Endodermal cell (in vitro differentiated cells): ENCODE measurements around the gene C1orf50. TPM values are rescaled to one million over a fixed set of nuclear protein-coding genes. Genes with fewer than 3 reads are reported as not detected.
"Not testable (repeated sequence)": the region's sequence is repeated elsewhere in the genome, so short reads cannot be mapped to it uniquely, and the experiment has no call there.

Source experiments
- DNase-seq: peaks from one replicate; pipeline ENCODE4 v3.0.0-alpha.2; 2017
- H3K27ac ChIP-seq: 2 replicates; pipeline ENCODE4 v1.5.1; 2013; ENCODE audit warnings: mild to moderate bottlenecking, low read depth, low read length, moderate library complexity
- H3K27me3 ChIP-seq: 2 replicates; pipeline ENCODE4 v1.6.1; 2013; ENCODE audit warnings: mild to moderate bottlenecking, low read length, moderate library complexity; ENCODE audit not compliant: insufficient read depth, control insufficient read depth, poor library complexity, severe bottlenecking
- H3K36me3 ChIP-seq: 2 replicates; pipeline ENCODE4 v1.7.0; 2013; ENCODE audit warnings: mild to moderate bottlenecking, low read length, moderate library complexity; ENCODE audit not compliant: control insufficient read depth, insufficient read depth
- H3K4me1 ChIP-seq: one replicate; pipeline ENCODE4 v1.7.0; 2013; ENCODE audit warnings: low read length; ENCODE audit not compliant: control insufficient read depth, insufficient read depth
- H3K4me3 ChIP-seq: 2 replicates; pipeline ENCODE4 v1.5.1; 2013; ENCODE audit warnings: mild to moderate bottlenecking, low read length, moderate library complexity
- H3K9ac ChIP-seq: 2 replicates; pipeline ENCODE4 v1.6.1; 2013; ENCODE audit warnings: mild to moderate bottlenecking, low read length, moderate library complexity; ENCODE audit not compliant: poor library complexity, severe bottlenecking; ENCODE audit errors: extremely low read depth
- H3K9me3 ChIP-seq: 2 replicates; pipeline ENCODE4 v1.6.1; 2013; ENCODE audit warnings: mild to moderate bottlenecking, low read length, moderate library complexity; ENCODE audit not compliant: control insufficient read depth
- H3K27ac Mint-ChIP-seq: 2 replicates; pipeline ENCODE4 v1.8.0; 2020; ENCODE audit warnings: mixed read lengths
- H3K27me3 Mint-ChIP-seq: 2 replicates; pipeline ENCODE4 v1.8.0; 2021; ENCODE audit warnings: mild to moderate bottlenecking, mixed read lengths; ENCODE audit not compliant: insufficient read depth
- H3K36me3 Mint-ChIP-seq: 2 replicates; pipeline ENCODE4 v1.8.0; 2020; ENCODE audit warnings: low read depth, mixed read lengths
- H3K4me1 Mint-ChIP-seq: 2 replicates; pipeline ENCODE4 v1.8.0; 2020; ENCODE audit warnings: mixed read lengths
- H3K4me3 Mint-ChIP-seq: 2 replicates; pipeline ENCODE4 v1.8.0; 2020; ENCODE audit warnings: mild to moderate bottlenecking, moderate library complexity, mixed read lengths
- H3K9me3 Mint-ChIP-seq: 2 replicates; pipeline ENCODE4 v1.8.0; 2020; ENCODE audit warnings: mild to moderate bottlenecking, mixed read lengths
- WGBS, 2 experiments: methylation state at CpG; one replicate each; pipeline versions ENCODE4 v1.1.5 to v1.1.7; 2013; ENCODE audit warnings: missing lambda C conversion rate in 2 of 2, mixed read lengths in 1 of 2; ENCODE audit not compliant: insufficient coverage in 1 of 2, insufficient read length in 1 of 2; 5-methylcytosine and 5-hydroxymethylcytosine counted together
- total RNA-seq, 2 donors: library from RNA; stranded (reverse); fragmentation: NEBNext Ultra II Directional in 1 of 2; extraction: Animal tissue kit (Norgen Biotek cat#: 25700) in 1 of 2; gene quantifications; 2 replicates in 1 of 2; 3 replicates in 1 of 2; pipeline ENCODE4 v1.2.1, GENCODE V29; 2021
- TF ChIP-seq, protein P1 (sequence below): fragments of 200-600 bp; sonication (generic); conservative IDR thresholded peaks from 2 replicates; pipeline ENCODE4 v1.5.0; 2021; ENCODE audit warnings: antibody characterized with exemption, mild to moderate bottlenecking

The C1orf50 gene
- total RNA-seq, 2 donors from 2014 or later, result 4.8 to 7.3 TPM

DNA sequence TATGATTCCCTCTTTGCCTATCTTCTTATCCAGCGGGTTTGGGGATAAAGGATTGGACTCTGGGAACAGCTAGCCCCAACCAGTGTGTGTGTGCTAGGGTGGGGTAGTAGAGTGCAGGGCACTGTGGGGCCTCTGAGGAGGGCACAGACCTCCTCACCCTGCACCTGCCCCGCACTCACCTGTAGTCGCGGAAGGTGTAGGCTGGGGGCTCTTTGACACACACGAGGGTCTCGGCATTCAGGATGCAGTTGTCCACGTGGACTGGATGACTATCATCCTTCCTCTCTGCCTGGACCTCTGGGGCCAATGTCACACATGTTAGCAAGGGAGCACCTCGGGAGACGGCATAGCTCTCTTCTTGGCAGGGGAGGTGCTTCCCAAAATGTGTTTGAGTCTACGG, 19.0 kb upstream of the C1orf50 start:
- H3K27me3 ChIP-seq, result no peaks in the 10 kb centered on the region
- no peak for DNase-seq
- H3K27me3 Mint-ChIP-seq, result no peaks in the 10 kb centered on the region
- H3K27ac Mint-ChIP-seq, result peak overlapping the region; percentile 49
- peaks cover 38% of the 10 kb centered on the region for H3K36me3 ChIP-seq
- no peaks in the 10 kb centered on the region for H3K4me1 ChIP-seq
- H3K27ac ChIP-seq, result no peak overlapping the region
- TF ChIP-seq, protein P1, sequence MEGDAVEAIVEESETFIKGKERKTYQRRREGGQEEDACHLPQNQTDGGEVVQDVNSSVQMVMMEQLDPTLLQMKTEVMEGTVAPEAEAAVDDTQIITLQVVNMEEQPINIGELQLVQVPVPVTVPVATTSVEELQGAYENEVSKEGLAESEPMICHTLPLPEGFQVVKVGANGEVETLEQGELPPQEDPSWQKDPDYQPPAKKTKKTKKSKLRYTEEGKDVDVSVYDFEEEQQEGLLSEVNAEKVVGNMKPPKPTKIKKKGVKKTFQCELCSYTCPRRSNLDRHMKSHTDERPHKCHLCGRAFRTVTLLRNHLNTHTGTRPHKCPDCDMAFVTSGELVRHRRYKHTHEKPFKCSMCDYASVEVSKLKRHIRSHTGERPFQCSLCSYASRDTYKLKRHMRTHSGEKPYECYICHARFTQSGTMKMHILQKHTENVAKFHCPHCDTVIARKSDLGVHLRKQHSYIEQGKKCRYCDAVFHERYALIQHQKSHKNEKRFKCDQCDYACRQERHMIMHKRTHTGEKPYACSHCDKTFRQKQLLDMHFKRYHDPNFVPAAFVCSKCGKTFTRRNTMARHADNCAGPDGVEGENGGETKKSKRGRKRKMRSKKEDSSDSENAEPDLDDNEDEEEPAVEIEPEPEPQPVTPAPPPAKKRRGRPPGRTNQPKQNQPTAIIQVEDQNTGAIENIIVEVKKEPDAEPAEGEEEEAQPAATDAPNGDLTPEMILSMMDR, result no peak
- no peak overlapping the region for H3K9ac ChIP-seq
- peaks cover 55% of the 10 kb centered on the region for H3K36me3 Mint-ChIP-seq
- peaks cover 21% of the 10 kb centered on the region for H3K9me3 Mint-ChIP-seq
- H3K9me3 ChIP-seq, result peaks cover 13% of the 10 kb centered on the region
- H3K4me3 ChIP-seq, result no peak overlapping the region
- H3K4me1 Mint-ChIP-seq, result peaks cover 5% of the 10 kb centered on the region
- no peak overlapping the region for H3K4me3 Mint-ChIP-seq
- 91 to 96% methylated on average over 8 to 10 of the region's 10 CpGs for WGBS, 2 experiments

GRCh38 chr1:42748461-42749410, 18.3 kb upstream of the C1orf50 start:
- Histone ChIP-seq H3K9me3 (peaks cover 13% of the 10 kb centered on the region), H3K4me3 (no peak overlapping the region), H3K27me3 (no peaks in the 10 kb centered on the region), H3K4me1 (no peaks in the 10 kb centered on the region), H3K36me3 (peaks cover 43% of the 10 kb centered on the region), H3K27ac (no peak overlapping the region), H3K9ac (no peak overlapping the region)
- 95 to 96% methylated on average over 7 to 14 of the region's 14 CpGs for WGBS, 2 experiments
- Mint-ChIP-seq H3K9me3 (peaks cover 21% of the 10 kb centered on the region), H3K27me3 (no peaks in the 10 kb centered on the region), H3K4me1 (peaks cover 9% of the 10 kb centered on the region), H3K4me3 (no peak overlapping the region), H3K27ac (no peak overlapping the region), H3K36me3 (peaks cover 60% of the 10 kb centered on the region)
- no peak for DNase-seq
- TF ChIP-seq, protein P1, result no peak

GRCh38 chr1:42750041-42750440, 17.0 kb upstream of the C1orf50 start:
- no peak for DNase-seq
- H3K27me3 ChIP-seq, result no peaks in the 10 kb centered on the region
- peaks cover 72% of the 10 kb centered on the region for H3K36me3 Mint-ChIP-seq
- peaks cover 13% of the 10 kb centered on the region for H3K9me3 ChIP-seq
- no peak overlapping the region for H3K27ac ChIP-seq
- H3K4me1 ChIP-seq, result no peaks in the 10 kb centered on the region
- no peak overlapping the region for H3K27ac Mint-ChIP-seq
- H3K9me3 Mint-ChIP-seq, result peaks cover 21% of the 10 kb centered on the region
- no peak overlapping the region for H3K9ac ChIP-seq
- peaks cover 9% of the 10 kb centered on the region for H3K4me1 Mint-ChIP-seq
- WGBS, 2 experiments, result 97 to 98% methylated on average over 11 to 12 of the region's 12 CpGs
- no peak overlapping the region for H3K4me3 Mint-ChIP-seq
- no peak overlapping the region for H3K4me3 ChIP-seq
- no peaks in the 10 kb centered on the region for H3K27me3 Mint-ChIP-seq
- peaks cover 56% of the 10 kb centered on the region for H3K36me3 ChIP-seq
- TF ChIP-seq, protein P1, result no peak

- not testable (repeated sequence) for H3K27ac ChIP-seq, DNase-seq, H3K9ac ChIP-seq, H3K27me3 Mint-ChIP-seq, H3K27me3 ChIP-seq, H3K4me1 Mint-ChIP-seq, H3K4me3 Mint-ChIP-seq, H3K4me1 ChIP-seq, H3K27ac Mint-ChIP-seq
- H3K4me3 ChIP-seq, result peak overlapping the region; percentile 6
- peaks cover 60% of the 10 kb centered on the region for H3K36me3 ChIP-seq
- H3K9me3 Mint-ChIP-seq, result peaks cover 21% of the 10 kb centered on the region
- H3K9me3 ChIP-seq, result peaks cover 13% of the 10 kb centered on the region
- 93 to 99% methylated on average over 5 to 7 of the region's 8 CpGs for WGBS, 2 experiments
- H3K36me3 Mint-ChIP-seq, result peaks cover 80% of the 10 kb centered on the region
Measured at GRCh38 chr1:42751511-42752070, 15.5 kb upstream of the C1orf50 start.
